Upper lobe of right lung (tissue), 1 donor: Measurements from ENCODE around the gene ABR. TPM values are rescaled to one million over a fixed set of nuclear protein-coding genes. Genes with fewer than 3 reads are reported as not detected.

Experiments
- ATAC-seq: fragments of 200-7000 bp; cut with Tn5 transposase; one replicate; pipeline ENCODE4 v1.9.1; 2020; ENCODE audit warnings: mild to moderate bottlenecking, moderate library complexity
- DNase-seq: peaks from one replicate; pipeline ENCODE4 v3.0.0-alpha.2; 2020
- H3K27ac ChIP-seq: fragments of 200-600 bp; one replicate; pipeline ENCODE4 v1.8.0; 2022
- H3K27me3 ChIP-seq: fragments of 200-600 bp; one replicate; pipeline ENCODE4 v1.8.0; 2022; ENCODE audit warnings: mild to moderate bottlenecking
- H3K36me3 ChIP-seq: fragments of 200-600 bp; one replicate; pipeline ENCODE4 v1.8.0; 2022
- H3K4me1 ChIP-seq: fragments of 200-600 bp; one replicate; pipeline ENCODE4 v1.8.0; 2022
- H3K4me3 ChIP-seq: fragments of 200-600 bp; one replicate; pipeline ENCODE4 v1.8.0; 2022; ENCODE audit warnings: mild to moderate bottlenecking
- H3K9me3 ChIP-seq: fragments of 200-600 bp; one replicate; pipeline ENCODE4 v1.8.0; 2022
- CTCF ChIP-seq: fragments of 200-600 bp; IDR thresholded peaks from one replicate; pipeline ENCODE4 v1.8.0; 2022; ENCODE audit warnings: antibody characterized with exemption
- intact Hi-C: fragments of 100-400 bp; cut with DNase I; formaldehyde crosslinking; loops from one replicate; pipeline ENCODE4 v1.11.0; 2022
- total RNA-seq: library from RNA; stranded (reverse); fragmentation: NEBNext Ultra II Directional; extraction: Animal tissue kit (Norgen Biotek cat#: 25700); gene quantifications from one replicate; pipeline ENCODE4 v1.2.1, GENCODE V29; 2021
- donor health status: DM: no; HTN: yes; CAD: no; lungs with severe emphysema.

Gene ABR
- total RNA-seq, 1 donor from 2014 or later: 185 TPM

GRCh38 chr17:1160591-1161390 lies 19.0 kb downstream of the ABR start:
- TF ChIP-seq CTCF: no peak
- intact Hi-C loops: no loop called here
- H3K4me1 ChIP-seq: peaks cover 9% of the 10 kb centered on the region
- H3K9me3 ChIP-seq: no peaks in the 10 kb centered on the region
- H3K27me3 ChIP-seq: no peaks in the 10 kb centered on the region
- H3K27ac ChIP-seq: no peak overlapping the region
- ATAC-seq: no peak
- no peak overlapping the region for H3K4me3 ChIP-seq
- DNase-seq: no peak
- no peaks in the 10 kb centered on the region for H3K36me3 ChIP-seq

GRCh38 chr17:1159431-1160180 lies 20.2 kb downstream of the ABR start:
- DNase-seq: no peak

GRCh38 chr17:1158879-1159278 lies 20.9 kb downstream of the ABR start:
- TF ChIP-seq CTCF: no peak
- no peak for ATAC-seq
- H3K27ac ChIP-seq: no peak overlapping the region

More at GRCh38 chr17:1159431-1160180, 20.2 kb downstream of the ABR start:
- H3K9me3 ChIP-seq: no peaks in the 10 kb centered on the region
- H3K27ac ChIP-seq: no peak overlapping the region
- peak; percentile 19 for ATAC-seq
- intact Hi-C loops: no loop called here
- no peak overlapping the region for H3K4me3 ChIP-seq
- peaks cover 3% of the 10 kb centered on the region for H3K4me1 ChIP-seq
- no peak for TF ChIP-seq CTCF
- H3K27me3 ChIP-seq: no peaks in the 10 kb centered on the region
- H3K36me3 ChIP-seq: no peaks in the 10 kb centered on the region

GRCh38 chr17:1156864-1157263 lies 22.9 kb downstream of the ABR start:
- DNase-seq (no peak), ATAC-seq (no peak)
- H3K9me3 ChIP-seq: no peaks in the 10 kb centered on the region
- H3K4me3 ChIP-seq: no peak overlapping the region
- H3K27ac ChIP-seq: no peak overlapping the region
- intact Hi-C loops: no loop called here
- no peaks in the 10 kb centered on the region for H3K4me1 ChIP-seq
- no peak for TF ChIP-seq CTCF
- no peaks in the 10 kb centered on the region for H3K36me3 ChIP-seq
- no peaks in the 10 kb centered on the region for H3K27me3 ChIP-seq

More at GRCh38 chr17:1158879-1159278, 20.9 kb downstream of the ABR start:
- no peaks in the 10 kb centered on the region for H3K4me1 ChIP-seq
- no peaks in the 10 kb centered on the region for H3K9me3 ChIP-seq
- H3K4me3 ChIP-seq: no peak overlapping the region
- no peak for DNase-seq
- no peaks in the 10 kb centered on the region for H3K27me3 ChIP-seq
- H3K36me3 ChIP-seq: no peaks in the 10 kb centered on the region
- intact Hi-C loops: no loop called here

GRCh38 chr17:1154704-1155103 lies 25.1 kb downstream of the ABR start:
- ATAC-seq: no peak
- Histone ChIP-seq H3K36me3 (peaks cover 6% of the 10 kb centered on the region), H3K4me1 (peaks cover 9% of the 10 kb centered on the region), H3K9me3 (no peaks in the 10 kb centered on the region), H3K27ac (no peak overlapping the region), H3K27me3 (no peaks in the 10 kb centered on the region), H3K4me3 (no peak overlapping the region)
- no peak for DNase-seq
- no peak for TF ChIP-seq CTCF
- intact Hi-C loops: no loop called here
